ENCODE measurements around the gene KCNK1.
A peak's percentile ranks its signal among the peaks of the same experiment; 100 is the strongest.

KCNK1 gene

DNA sequence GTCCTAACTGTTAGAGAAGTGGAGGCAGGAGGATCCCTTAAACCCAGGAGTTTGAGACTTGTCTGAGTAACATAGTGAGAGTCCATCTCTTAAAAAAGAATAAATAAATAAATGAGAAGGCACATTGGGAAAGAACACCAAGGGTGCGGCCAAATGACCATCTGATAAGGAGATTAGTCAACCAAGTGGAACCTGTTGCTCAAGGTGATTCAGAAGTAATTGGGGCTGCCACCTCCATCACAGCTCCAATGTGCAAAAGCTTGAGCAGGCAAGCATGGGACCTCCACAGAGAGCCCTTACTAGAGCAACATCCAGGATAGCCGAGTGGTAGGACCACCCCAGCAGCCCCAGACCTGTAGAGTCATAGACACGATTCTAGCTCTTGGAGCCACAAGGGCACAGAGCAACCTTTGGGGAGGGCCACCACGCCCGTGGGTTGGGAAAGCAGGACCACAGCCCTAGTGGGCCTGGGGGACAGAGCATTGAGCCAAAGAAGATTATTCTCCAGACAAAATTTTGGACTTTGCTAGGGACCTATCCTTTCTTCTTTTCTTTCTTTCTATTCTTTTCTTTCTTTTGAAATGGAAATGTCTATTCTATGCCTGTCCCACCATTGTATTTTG is 40.9 kb downstream of the KCNK1 start:
- TF ChIP-seq, protein P1, sequence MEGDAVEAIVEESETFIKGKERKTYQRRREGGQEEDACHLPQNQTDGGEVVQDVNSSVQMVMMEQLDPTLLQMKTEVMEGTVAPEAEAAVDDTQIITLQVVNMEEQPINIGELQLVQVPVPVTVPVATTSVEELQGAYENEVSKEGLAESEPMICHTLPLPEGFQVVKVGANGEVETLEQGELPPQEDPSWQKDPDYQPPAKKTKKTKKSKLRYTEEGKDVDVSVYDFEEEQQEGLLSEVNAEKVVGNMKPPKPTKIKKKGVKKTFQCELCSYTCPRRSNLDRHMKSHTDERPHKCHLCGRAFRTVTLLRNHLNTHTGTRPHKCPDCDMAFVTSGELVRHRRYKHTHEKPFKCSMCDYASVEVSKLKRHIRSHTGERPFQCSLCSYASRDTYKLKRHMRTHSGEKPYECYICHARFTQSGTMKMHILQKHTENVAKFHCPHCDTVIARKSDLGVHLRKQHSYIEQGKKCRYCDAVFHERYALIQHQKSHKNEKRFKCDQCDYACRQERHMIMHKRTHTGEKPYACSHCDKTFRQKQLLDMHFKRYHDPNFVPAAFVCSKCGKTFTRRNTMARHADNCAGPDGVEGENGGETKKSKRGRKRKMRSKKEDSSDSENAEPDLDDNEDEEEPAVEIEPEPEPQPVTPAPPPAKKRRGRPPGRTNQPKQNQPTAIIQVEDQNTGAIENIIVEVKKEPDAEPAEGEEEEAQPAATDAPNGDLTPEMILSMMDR (IDR thresholded peaks at IDR 0.05; ENCODE audit: insufficient read depth, low read depth, low read length, missing control alignments) = no peak
- no peak for DNase-seq (ENCODE audit: low read depth)
- no peak overlapping the region for H3K4me3 ChIP-seq (ENCODE audit: low read depth, low read length)

DNA sequence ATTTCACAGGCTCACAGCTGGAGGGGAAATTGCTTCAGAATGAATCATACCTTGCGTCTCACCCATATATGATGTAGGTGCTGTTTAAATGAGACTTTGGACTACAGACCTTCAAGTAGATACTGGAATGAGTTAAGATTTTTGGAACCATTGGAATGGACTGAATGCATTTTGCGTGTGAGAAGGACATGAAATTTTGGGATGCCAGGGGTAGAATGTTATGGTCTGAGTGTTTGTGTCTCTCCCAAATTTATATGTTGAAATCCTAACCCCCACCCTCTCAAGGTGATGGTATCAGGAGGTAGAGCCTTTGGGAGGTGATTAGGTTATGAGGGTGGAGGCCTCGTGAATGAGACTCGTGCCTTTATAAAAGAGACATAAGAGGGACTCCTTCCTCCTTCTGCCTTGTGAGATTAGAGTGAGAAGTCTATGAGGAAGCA is 41.4 kb downstream of the KCNK1 start:
- TF ChIP-seq, protein P1 (IDR thresholded peaks at IDR 0.05; ENCODE audit: insufficient read depth, low read depth, low read length, missing control alignments) = no peak
- H3K4me3 ChIP-seq (ENCODE audit: low read depth, low read length) = no peak overlapping the region
- no peak for DNase-seq (ENCODE audit: low read depth)

DNA sequence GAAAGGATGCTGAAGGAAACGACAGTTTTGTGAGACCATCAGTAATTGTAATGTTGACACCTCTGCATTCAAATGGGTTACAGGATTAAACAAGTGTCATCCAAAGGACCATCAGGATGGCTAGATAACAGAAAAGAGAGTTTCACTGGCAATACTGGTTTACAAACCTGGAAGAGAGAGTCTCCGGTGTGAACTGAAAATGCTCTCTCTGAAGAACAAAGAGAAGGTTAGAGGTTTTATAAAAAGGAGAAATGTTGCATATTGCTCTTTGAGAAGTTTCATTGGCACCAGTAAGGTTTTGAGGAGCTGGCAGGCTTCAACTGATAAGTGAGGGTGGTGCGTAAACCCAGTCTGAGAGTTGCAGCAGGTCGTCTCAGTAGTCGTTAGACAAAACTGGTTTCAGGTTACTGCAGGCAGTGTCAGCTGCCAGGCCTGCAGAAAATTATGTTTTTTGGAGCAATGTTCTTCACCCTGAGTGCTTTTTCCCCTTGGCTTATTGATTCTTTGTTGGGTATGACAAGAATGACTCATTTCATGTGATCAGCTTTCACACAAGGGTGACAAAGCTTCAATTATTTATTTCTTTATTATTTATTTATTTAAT is 42.2 kb downstream of the KCNK1 start:
- H3K4me3 ChIP-seq (ENCODE audit: low read depth, low read length) = no peak overlapping the region
- TF ChIP-seq, protein P1 (IDR thresholded peaks at IDR 0.05; ENCODE audit: insufficient read depth, low read depth, low read length, missing control alignments) = no peak
- DNase-seq (ENCODE audit: low read depth) = peak; percentile 56

DNA sequence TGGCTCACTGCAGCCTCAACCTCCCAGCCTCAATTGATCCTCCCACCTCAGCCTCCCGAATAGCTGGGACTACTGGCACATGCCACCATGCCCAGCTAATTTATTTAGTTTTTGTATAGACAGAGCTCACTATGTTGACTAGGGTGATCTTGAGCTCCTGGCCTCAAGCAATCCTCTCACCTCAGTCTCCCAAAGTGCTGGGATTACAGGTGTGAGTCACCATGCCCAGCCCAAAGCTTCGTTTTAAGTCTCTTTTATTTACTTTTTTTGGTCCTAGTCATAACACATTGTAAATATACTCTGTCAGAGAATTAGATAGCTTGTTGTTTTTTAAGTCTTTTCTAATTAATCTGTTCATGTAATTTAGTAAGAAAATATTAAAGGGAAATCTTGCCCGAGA is 42.8 kb downstream of the KCNK1 start:
- no peak overlapping the region for H3K4me3 ChIP-seq (ENCODE audit: low read depth, low read length)
- TF ChIP-seq, protein P1 (IDR thresholded peaks at IDR 0.05; ENCODE audit: insufficient read depth, low read depth, low read length, missing control alignments) = no peak
- no peak for DNase-seq (ENCODE audit: low read depth)

DNA sequence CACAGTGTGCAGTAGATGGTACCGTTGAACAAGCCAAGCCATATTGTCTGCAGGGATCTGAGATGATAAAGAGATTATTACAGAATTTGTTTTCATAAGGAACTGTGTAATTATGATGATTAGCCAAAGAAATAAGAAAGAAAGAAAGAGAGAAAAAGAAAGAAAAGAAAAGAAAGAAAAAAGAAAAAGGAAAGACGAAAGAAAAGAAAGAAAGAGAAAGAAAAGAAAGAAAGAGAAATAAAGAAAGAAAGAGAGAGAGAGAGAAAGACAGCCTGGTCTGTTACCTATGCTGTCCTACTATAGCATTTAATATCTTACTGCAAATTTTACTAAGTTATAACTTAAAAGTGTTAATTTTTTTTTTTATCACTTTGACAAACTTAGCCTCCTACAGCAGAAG is 43.6 kb downstream of the KCNK1 start:
- DNase-seq (ENCODE audit: low read depth) = no peak
- H3K4me3 ChIP-seq (ENCODE audit: low read depth, low read length) = no peak overlapping the region
- TF ChIP-seq, protein P1 (IDR thresholded peaks at IDR 0.05; ENCODE audit: insufficient read depth, low read depth, low read length, missing control alignments) = no peak

DNA sequence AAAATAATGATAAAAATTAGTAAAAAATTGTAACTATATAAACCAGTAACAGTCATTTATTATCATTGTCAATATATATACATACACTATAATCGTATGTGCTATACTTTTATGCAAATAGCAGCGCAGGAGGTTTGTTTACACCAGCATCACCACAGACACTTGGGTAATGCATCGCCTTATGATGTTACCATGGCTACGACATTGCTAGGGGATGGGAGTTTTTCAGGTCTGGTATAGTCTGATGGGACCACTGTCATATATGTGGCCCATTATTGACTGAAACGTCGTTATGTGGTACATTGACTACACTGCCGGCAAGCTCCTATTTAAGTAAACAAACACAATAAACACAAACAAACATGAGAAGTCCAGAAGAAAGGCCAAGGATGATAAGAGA is 45.6 kb downstream of the KCNK1 start:
- DNase-seq (ENCODE audit: low read depth) = no peak
- TF ChIP-seq, protein P1 (IDR thresholded peaks at IDR 0.05; ENCODE audit: insufficient read depth, low read depth, low read length, missing control alignments) = no peak
- no peak overlapping the region for H3K4me3 ChIP-seq (ENCODE audit: low read depth, low read length)

Data from GM12865 (cell line).